Measurements from ENCODE around the gene GALM. TPM values are rescaled to one million over a fixed set of nuclear protein-coding genes. Genes with fewer than 3 reads are reported as not detected.

The GALM gene
- total and polyA plus RNA-seq, 8 donors, result 12.8 to 33.6 (median 25.3) TPM

DNA sequence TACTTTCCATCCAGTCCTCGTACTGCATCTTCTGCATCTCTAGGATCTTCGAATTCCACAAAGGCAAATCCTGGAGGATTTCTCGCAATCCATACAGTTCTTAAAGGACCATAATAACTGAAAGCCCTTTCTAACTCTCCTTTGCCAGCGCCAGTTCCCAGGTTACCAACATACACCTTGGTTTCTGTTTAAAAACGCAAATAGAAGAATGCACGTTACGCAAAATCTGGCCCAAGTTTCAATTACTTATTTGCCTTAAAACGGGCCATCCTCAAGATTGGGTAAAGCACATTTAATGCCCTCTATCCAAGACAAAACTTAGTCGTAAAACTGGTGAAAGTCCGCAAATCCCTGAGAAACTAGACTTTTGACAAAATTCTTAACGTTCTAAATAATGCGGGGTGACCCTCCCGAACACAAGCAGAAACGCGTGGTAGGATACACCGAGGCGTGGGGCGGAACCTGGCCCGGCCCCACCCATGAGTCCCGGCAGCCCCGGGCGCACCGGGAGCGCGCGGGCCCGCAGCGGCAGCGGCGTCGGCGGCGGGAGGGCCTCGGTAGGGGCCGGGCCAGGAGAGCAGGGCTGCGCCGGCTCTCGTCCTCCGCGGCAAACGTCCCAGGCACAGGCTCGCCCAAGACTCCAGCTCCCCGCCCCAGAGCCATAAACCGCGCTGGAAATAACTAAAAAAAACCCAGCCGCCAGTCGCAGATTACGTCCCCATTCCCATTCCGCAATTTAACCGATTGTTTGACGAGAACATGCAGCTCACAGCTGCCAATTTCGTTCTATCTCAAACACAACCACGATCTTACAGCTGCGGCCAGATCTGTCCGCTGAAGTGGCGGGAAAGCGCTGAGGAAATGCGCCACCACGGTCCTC, 84.3 kb downstream of the GALM start:
- Histone ChIP-seq H3K36me3 (peaks cover 0 to 46% of the 10 kb centered on the region in 2 donors), H3K4me1 (peaks cover 14 to 62% of the 10 kb centered on the region in 2 donors), H3K4me3 (peak overlapping the region; percentile 82 to 83), H3K27me3 (no peaks in the 10 kb centered on the region), H3K27ac (peak overlapping the region; percentile 95 to 100), H3K9me3 (no peaks in the 10 kb centered on the region)
- DNase-seq (peak in 3 of 4 donors; percentile 67 to 89 (median 76)), ATAC-seq (peak; percentile 80)
- TF ChIP-seq CTCF (IDR thresholded peaks at IDR 0.05), result no peak
- intact Hi-C loops (cut with DNase I), result no loop called here

DNA sequence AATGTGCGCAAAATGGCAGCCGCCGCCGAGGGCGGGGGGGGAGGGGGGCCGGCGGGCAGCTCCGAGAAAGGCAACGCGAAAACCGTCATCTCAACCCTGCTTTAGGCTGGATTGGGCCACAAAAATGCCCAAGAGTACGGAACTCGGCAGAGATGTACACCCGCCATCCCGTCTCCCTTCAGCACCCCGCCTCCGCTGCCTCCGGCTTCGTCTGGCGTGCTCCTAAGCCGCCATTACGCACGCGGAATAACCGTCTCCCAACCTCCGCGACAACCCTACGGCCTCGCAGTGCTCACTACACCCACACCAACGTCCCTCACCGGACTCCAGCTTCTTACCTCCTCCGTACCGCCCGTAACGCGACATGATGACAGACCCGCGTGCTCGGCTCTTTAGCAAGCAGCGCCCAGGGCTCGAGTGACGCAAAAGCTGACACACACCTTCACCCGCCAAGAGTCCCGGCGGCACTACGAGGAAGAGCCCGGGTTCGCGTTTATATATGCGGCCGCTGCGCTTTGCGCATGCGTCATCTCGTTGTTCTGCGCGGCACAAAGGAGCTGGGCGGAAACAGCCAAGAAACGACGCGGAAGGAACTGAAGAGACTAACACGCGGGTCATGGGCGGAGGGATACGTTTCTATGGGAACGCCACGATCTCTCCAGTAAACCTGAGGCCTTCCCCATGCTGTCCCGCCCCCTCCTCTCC, 85.1 kb downstream of the GALM start, which contains the start of gene SRSF7:
Gene SRSF7, minus strand, starts transcription at position 471 of the 705 bp plus-strand sequence. Its CDS starts 105 bp downstream, at position 366.
- peaks cover 14 to 54% of the 10 kb centered on the region in 2 donors for H3K4me1 ChIP-seq
- peak; percentile 94 for ATAC-seq
- intact Hi-C loops (cut with DNase I), result no loop called here

DNA sequence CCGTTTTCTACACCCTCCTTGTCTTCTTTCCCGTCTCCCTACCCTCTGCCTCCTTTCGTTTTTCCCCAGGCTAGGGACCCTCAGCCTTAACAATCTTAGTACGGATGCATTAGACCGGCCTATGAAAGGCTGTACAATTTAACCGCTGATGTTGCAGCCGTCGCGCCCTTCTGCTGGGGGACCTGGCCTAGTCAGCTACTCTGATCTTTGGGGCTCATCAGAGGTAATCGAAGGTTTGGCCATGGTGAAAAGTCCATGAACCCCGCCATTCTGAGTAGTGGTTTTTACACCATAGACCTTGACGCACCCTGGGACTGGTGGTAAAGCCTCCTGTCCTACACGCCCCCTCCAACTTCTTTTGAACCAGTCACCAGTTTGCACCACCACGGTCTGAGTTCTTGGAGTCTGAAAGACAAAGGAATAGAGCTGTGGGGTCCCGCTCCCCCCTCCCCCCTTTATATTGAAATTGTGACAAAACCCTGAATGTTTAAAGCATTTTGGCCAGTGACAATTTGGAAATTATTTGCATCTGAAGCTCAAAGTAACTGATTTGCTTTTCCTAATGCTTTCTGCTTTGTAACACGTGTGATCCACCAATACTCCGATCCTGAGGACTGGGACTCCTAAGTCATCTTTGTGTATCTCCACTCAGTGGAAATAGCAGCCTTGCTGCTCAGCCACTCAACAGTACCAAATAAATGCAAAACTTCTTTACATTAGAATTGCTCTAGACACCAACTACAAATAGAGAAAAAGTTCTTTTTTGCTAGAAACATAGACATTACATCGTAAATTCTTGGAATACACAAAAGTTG, 85.9 kb downstream of the GALM start:
- peak overlapping the region; percentile 82 to 83 for H3K4me3 ChIP-seq
- H3K36me3 ChIP-seq, result peaks cover 0 to 31% of the 10 kb centered on the region in 2 donors
- H3K27me3 ChIP-seq, result no peaks in the 10 kb centered on the region
- no peak for ATAC-seq
- DNase-seq, result no peak
- peak overlapping the region; percentile 95 to 100 for H3K27ac ChIP-seq
- H3K9me3 ChIP-seq, result no peaks in the 10 kb centered on the region
- intact Hi-C loops (cut with DNase I), result no loop called here
- H3K4me1 ChIP-seq, result peaks cover 14 to 47% of the 10 kb centered on the region in 2 donors
- TF ChIP-seq CTCF (IDR thresholded peaks at IDR 0.05), result no peak

More for the DNA sequence above, 85.1 kb downstream of the GALM start, which contains the start of gene SRSF7:
- peak; percentile 98 to 100 (median 99) for DNase-seq
- Histone ChIP-seq H3K9me3 (no peaks in the 10 kb centered on the region), H3K4me3 (peak within 1 kb of the TSS; percentile 82 to 83), H3K36me3 (peaks cover 0 to 39% of the 10 kb centered on the region in 2 donors), H3K27me3 (no peaks in the 10 kb centered on the region), H3K27ac (peak within 1 kb of the TSS; percentile 95 to 100)
- TF ChIP-seq CTCF (IDR thresholded peaks at IDR 0.05), result no peak

- Histone ChIP-seq H3K27ac (no peak overlapping the region), H3K4me3 (no peak overlapping the region), H3K4me1 (peaks cover 5 to 25% of the 10 kb centered on the region in 2 donors), H3K27me3 (no peaks in the 10 kb centered on the region), H3K36me3 (peaks cover 0 to 8% of the 10 kb centered on the region in 2 donors), H3K9me3 (no peaks in the 10 kb centered on the region)
- TF ChIP-seq CTCF (IDR thresholded peaks at IDR 0.05), result no peak
- intact Hi-C loops (cut with DNase I), result no loop called here
- ATAC-seq, result no peak
- DNase-seq, result no peak
These were observed 88.1 kb downstream of the GALM start for GRCh38 chr2:38754049-38754448.
